HG02623 (cell line): Measurements from ENCODE around the gene DNER.
"Not testable (repeated sequence)": the region's sequence is repeated elsewhere in the genome, so short reads cannot be mapped to it uniquely, and the experiment has no call there.

Experiments used
- ATAC-seq: cut with Tn5 transposase; IDR thresholded peaks from one replicate; pipeline ENCODE4 v1.9.1; 2021; ENCODE audit warnings: moderate library complexity; ENCODE audit not compliant: unreplicated experiment

The DNER gene, protein sequence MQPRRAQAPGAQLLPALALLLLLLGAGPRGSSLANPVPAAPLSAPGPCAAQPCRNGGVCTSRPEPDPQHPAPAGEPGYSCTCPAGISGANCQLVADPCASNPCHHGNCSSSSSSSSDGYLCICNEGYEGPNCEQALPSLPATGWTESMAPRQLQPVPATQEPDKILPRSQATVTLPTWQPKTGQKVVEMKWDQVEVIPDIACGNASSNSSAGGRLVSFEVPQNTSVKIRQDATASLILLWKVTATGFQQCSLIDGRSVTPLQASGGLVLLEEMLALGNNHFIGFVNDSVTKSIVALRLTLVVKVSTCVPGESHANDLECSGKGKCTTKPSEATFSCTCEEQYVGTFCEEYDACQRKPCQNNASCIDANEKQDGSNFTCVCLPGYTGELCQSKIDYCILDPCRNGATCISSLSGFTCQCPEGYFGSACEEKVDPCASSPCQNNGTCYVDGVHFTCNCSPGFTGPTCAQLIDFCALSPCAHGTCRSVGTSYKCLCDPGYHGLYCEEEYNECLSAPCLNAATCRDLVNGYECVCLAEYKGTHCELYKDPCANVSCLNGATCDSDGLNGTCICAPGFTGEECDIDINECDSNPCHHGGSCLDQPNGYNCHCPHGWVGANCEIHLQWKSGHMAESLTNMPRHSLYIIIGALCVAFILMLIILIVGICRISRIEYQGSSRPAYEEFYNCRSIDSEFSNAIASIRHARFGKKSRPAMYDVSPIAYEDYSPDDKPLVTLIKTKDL

DNA sequence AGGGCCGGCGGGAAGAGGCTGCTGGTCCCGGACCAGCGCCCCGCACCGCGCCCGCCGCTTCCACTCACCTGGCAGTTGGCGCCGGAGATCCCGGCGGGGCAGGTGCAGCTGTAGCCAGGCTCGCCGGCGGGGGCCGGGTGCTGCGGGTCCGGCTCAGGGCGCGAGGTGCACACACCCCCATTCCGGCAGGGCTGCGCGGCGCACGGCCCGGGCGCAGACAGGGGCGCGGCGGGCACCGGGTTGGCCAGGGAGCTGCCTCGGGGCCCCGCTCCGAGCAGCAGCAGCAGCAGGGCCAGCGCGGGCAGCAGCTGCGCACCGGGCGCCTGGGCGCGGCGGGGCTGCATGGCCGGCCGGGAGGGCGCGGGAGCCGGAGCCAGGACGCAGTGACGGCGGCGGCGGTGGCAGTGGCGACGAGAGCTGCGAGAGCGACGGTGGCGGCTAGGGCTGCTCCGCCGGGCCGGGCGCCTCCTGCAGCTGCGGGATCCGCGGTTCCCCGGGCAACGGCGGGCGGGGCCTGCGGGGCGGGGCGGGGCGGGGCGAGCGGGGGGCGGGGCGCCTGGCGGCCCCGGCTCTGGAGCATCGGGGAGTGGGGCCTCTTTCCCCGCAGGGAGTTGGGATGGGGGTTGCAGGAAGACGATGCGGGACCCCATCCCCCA is at the start of gene DNER:
DNER (minus strand) TSS at position 476 of the 656 bp plus-strand sequence; CDS start at position 344, 132 bp downstream.
- ATAC-seq: peak; percentile 70

GRCh38 chr2:229761663-229762062 is 47.3 kb upstream of the DNER start:
- ATAC-seq: no peak

DNA sequence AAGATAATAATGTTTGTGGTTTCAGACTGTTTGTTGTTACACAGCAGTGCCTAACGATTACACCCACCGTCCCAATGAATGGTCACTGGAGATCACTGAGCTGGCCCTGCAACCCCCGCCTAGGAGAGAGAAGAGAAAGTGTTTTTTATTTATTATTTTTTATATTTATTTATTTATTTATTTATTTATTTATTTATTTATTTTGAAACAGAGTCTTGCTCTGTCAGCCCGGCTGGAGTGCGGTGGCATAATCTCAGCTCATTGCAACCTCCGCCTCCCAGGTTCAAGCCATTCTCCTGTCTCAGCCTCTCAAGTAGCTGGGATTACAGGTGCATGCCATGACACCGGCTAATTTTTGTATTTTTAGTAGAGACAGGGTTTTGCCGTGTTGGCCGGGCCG is 43.1 kb upstream of the DNER start:
- ATAC-seq: not testable (repeated sequence)

DNA sequence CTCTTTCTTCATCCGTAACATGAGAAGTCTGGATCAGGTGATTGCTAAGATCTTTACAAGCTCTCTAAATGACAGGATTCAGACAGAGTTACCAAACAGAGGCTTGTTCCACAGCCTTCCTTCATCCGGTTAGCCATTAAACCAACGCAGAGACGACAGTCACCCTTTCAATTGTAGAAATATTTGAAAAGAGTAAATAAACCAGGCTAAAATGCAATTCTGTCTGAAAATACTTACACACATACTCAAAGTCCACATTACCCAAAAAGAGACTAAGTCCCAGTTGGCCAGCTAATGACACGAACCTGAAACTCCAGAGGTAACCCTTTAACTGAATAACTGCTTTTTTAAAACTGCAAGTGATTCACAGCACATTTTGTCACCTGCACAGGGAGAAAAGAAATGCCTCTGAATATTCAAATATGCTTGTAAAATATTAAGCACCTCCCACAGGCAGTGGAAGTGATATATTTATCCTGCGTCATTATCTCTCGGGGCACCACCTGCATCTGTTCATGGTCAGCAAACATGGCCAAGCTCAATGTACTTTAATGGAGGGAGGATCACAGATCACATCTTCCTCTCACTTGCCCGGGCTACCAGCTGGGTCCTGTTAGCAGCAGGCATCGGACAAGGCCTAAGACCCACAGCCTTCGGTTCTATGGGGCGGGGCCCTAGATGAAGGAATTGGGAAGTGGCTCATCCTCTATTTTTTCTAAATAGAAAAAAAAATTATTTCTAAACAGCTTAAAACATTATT is 38.8 kb upstream of the DNER start:
- ATAC-seq: no peak

GRCh38 chr2:229749779-229750178 is 35.4 kb upstream of the DNER start:
- ATAC-seq: no peak

DNA sequence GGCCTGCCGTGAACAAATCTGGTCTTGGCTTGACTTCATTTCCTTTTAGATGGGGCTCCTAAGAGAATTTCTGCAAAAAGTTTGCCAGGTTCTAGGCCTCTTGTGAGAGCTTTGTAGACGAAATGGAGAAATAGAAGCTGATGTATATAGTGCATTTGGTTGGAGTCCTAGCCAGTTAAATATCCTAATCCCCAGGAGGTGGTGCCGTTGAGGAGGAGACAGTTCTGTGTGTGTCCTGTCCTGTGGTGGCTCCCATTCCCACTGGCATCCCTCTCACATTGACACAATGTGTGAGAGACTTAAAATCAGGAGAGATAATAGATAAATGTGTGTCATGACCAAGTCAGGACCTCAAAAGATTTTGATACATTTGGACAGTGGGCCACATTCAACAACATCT is 34.6 kb upstream of the DNER start:
- no peak for ATAC-seq

- ATAC-seq: not testable (repeated sequence)
These were observed 28.3 kb upstream of the DNER start for GRCh38 chr2:229742691-229743090.

DNA sequence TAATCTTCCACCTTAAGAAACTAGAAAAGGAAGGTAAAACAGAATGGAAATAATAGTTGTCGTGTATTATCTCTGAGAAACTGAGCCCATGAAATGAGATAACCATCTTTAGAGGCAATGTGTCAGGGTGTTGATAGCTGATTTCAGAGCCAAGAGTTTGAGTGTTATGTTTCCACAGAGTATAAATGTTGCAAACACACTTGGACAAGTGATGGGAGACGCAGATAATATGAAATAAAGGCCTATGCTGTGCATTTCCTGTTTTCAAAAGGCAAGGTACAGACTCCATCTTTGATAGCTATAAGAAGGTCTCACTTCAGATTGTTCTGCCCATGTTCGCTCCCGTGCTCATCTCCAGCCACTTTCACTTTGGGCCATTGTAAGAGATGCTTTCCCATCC is 25.9 kb upstream of the DNER start:
- ATAC-seq: no peak

- no peak for ATAC-seq
These were observed 23.8 kb upstream of the DNER start for GRCh38 chr2:229738024-229738625.

- no peak for ATAC-seq
These were observed 20.1 kb upstream of the DNER start for GRCh38 chr2:229734410-229734809.

GRCh38 chr2:229733611-229734245 is 19.4 kb upstream of the DNER start:
- ATAC-seq: no peak

DNA sequence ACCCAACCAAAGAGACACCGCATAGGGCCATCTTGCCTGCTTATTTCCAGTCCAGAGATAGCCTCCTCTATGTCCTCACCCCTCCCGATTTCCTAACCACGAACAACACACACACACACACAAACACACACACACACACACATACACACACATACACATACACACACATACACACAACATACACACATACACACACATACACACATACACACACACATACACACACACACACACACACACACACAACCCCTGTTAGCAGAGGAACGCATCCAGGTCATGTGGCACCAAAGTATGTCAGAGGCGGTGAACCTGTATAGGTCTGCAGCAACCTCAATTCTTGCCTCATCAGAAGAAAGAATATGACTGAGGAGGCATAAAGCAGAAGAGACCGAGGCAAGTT is 18.5 kb upstream of the DNER start:
- no peak for ATAC-seq

DNA sequence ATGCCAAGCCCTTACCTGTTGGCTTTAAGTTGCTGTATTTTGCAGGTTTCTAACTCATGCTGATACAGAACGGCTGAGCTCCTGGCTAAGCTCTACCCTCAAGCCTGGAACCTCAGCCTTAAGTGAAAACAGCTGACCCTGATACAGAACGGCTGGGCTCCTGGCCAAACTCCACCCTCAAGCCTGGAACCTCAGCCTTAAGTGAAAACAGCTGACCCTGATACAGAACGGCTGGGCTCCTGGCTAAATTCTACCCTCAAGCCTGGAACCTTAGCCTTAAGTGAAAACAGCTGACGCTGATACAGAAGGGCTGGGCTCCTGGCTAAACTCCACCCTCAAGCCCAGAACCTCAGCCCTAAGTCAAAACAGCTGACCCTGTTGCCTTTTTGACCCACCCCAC is 17.6 kb upstream of the DNER start:
- ATAC-seq: no peak

DNA sequence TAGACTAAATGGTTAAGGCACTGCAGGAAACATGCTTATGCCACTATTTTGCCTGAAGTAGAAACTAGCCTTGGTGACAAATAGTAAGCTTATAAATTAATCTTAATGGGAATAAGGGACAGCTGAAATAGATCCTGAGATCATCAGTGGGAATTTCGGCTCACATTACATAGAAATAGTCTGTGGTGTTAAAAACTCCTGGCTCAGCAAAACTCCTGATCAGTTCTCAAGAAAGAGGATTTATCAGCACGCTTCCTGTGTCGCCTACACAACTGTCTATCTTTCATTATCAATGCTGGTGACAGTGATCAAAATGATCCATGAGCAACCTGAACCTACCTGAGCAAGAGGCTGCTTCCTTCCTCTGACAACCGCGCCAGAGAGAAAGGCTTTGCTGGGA is 17.0 kb upstream of the DNER start:
- ATAC-seq: no peak

GRCh38 chr2:229728370-229728769 is 14.0 kb upstream of the DNER start:
- ATAC-seq: no peak

DNA sequence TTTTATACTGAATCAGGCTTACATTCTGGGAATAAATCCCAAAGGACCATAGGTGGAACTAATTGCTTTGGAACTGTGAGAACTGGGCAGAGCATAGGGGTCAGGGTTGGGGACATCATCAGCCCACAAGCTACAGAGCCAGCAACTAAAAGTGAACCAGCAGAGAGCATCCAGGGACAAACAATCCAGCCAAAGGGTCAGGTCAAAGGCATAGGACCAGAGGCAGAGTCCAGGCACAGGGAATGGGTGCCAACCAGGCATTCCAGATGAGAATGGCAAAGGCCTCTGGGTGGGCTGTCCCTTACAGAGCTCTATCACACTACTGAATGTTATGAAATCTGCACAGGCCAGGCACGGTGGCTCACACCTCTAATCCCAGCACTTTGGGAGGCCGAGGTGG is 12.3 kb upstream of the DNER start:
- no peak for ATAC-seq

DNA sequence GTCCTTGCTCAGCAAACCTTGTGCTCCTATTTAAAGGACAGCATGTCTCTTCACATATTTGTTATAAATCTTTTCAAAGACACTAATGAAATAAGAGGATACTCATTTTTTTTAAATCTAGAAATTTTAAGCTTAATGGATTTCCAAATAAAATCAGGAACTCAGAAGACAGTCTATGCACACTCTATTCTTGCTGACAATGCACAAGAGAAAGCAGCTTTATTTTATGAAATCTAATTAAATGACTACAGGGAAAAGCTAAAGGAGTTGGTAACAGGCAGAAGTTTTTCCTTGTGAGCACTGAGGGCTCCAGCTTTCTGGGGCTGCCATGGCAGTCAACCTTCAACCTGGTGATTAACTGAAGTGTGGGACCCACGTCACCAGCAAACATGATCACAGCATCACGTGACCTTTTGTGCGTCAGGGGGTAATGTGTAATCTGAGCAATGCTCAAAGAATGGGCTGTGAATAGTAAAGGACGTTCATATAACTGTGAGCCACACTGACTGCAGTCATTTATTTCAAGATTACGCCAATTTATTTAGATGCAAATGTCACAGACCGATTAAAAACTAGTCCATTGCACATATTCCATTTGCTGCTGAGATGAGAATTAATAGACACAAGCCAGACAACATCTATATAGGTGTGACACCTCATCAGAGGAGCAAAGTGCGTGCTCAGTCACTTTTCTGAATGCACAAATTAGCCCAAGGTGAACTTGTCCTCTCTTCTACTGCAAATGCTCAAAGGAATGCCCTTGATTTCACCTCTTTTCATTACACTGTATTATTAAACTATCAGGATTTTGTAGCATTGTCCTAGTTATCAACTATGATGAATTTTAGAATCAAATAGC is 11.6 kb upstream of the DNER start:
- no peak for ATAC-seq

DNA sequence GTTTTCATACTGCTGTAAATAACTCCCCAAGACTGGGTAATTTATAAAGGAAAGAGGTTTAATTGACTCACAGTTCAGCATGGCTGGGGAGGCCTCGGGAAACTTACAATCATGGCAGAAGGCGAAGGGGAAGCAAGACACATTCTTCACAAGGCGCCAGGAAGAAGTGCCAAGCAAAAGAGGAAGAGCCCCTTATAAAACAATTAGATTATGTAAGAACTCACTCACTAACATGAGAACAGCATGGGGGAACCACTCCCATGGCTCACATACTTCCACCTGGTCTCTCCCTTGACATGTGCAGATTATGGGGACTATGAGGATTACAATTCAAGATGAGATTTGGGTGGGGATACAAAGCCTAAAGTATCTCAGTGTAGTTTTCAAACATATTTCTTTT is 8.8 kb upstream of the DNER start:
- not testable (repeated sequence) for ATAC-seq

- no peak for ATAC-seq
These were observed 5.7 kb upstream of the DNER start for GRCh38 chr2:229719926-229720647.
